HFFc6 (cell line): ENCODE results near the gene PLXNA4. TPM values are rescaled to one million over a fixed set of nuclear protein-coding genes. Genes with fewer than 3 reads are reported as not detected.

Experiments
- DNase-seq: peaks from one replicate; pipeline ENCODE4 v3.0.0-alpha.2; 2018
- H3K27ac Mint-ChIP-seq: 2 replicates; pipeline ENCODE4 v1.8.0; 2020; ENCODE audit warnings: mild to moderate bottlenecking, mixed read lengths
- H3K27me3 Mint-ChIP-seq: 2 replicates; pipeline ENCODE4 v1.8.0; 2021; ENCODE audit warnings: mild to moderate bottlenecking, moderate library complexity, mixed read lengths; ENCODE audit not compliant: insufficient read depth
- H3K36me3 Mint-ChIP-seq: 2 replicates; pipeline ENCODE4 v1.8.0; 2021; ENCODE audit warnings: low read depth, mixed read lengths
- H3K4me1 Mint-ChIP-seq: 2 replicates; pipeline ENCODE4 v1.8.0; 2020; ENCODE audit warnings: low read depth, mixed read lengths
- H3K4me3 Mint-ChIP-seq: 2 replicates; pipeline ENCODE4 v1.8.0; 2020; ENCODE audit warnings: mild to moderate bottlenecking, moderate library complexity, mixed read lengths
- H3K9me3 Mint-ChIP-seq: 2 replicates; pipeline ENCODE4 v1.8.0; 2020; ENCODE audit warnings: mild to moderate bottlenecking, mixed read lengths
- CTCF ChIP-seq: fragments of 200-600 bp; sonication (generic); IDR thresholded peaks from 2 replicates; pipeline ENCODE4 v1.5.0; 2021; ENCODE audit warnings: antibody characterized with exemption, mild to moderate bottlenecking
- total RNA-seq, 6 experiments: library from RNA; stranded (reverse); fragmentation: NEBNext Ultra II Directional; extraction: Animal tissue kit (Norgen Biotek cat#: 25700); gene quantifications; 2 replicates in 1 of 6; 3 replicates in 5 of 6; pipeline ENCODE4 v1.2.3, GENCODE V29; 2021

The PLXNA4 gene
- total RNA-seq, 6 experiments from 2014 or later = 0.02 to 0.14 (median 0.05) TPM; not detected in 2

DNA sequence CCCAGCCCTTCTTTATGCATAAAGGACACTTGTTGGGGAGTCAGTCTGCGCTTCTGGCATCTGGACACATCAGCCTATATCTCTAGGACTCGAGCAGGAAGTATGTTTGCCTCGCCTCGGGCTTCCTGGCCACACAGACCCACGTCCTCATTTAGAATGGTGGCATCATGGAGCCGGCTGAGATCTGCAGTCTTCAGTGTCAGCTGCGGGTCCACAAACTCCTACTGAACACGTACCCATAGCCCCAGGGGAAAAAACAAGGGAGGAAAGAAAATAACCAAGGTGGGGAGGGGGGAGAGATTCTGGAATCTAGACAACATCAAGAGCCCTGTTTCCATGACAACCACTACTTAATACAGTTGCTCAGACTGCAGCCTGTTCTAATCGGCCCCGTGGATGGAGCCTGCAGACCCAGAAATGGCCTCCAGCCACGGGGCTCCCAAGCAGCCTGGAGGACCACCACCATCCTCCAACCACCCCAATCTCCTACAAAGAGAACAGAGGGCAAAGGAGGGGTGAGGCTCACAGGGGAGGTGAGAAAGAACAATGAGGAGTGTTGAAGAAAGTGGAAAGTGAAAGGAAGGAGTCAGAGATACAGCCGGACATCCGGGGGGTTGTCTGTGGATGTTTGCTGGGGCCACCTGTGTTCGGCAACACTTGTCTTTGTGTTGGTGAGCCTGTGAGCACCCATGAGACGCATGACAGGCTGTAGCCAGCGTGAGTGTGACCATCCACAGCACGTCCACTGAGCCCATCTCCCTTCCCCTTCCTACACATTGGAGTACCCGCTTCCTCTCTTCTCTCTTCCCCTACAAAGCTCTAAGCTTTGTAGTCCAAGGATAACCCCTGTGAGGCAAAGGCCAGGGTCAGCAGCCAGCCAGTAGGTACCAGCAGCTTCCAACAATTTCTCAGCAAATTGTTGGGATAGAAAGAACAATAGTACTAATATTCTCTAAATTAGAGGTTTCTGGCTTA lies 141.0 kb downstream of the PLXNA4 start:
- Mint-ChIP-seq H3K36me3 (no peaks in the 10 kb centered on the region), H3K4me3 (no peak overlapping the region), H3K9me3 (no peaks in the 10 kb centered on the region), H3K4me1 (peaks cover 49% of the 10 kb centered on the region), H3K27ac (no peak overlapping the region), H3K27me3 (peaks cover 12% of the 10 kb centered on the region)
- no peak for TF ChIP-seq CTCF
- DNase-seq = no peak

DNA sequence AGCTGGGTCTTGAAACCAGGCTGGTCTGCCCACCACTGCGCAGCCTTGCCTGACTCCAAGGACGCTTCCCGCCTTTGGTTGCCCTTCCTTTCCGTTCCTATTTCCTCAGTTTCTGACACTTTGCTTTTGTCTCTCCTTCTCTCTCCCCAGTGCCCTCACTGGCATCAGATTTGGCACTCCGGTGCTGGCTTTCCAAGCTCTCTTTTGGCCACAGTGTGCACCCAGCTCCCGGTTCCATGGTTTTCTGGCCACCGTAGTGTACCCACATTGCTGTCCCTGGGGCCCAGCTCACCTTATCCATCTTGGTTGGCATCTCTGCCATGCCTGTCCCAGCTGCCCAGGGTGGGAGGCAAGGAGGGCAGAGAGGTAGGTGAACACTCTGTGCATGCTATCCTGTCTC lies 142.2 kb downstream of the PLXNA4 start:
- Mint-ChIP-seq H3K27me3 (peaks cover 12% of the 10 kb centered on the region), H3K4me3 (no peak overlapping the region), H3K4me1 (peaks cover 58% of the 10 kb centered on the region), H3K36me3 (no peaks in the 10 kb centered on the region), H3K27ac (no peak overlapping the region), H3K9me3 (no peaks in the 10 kb centered on the region)
- no peak for TF ChIP-seq CTCF
- no peak for DNase-seq

GRCh38 chr7:132433301-132433700 lies 143.0 kb downstream of the PLXNA4 start:
- Mint-ChIP-seq H3K9me3 (no peaks in the 10 kb centered on the region), H3K4me3 (no peak overlapping the region), H3K27me3 (peaks cover 12% of the 10 kb centered on the region), H3K4me1 (peaks cover 58% of the 10 kb centered on the region), H3K36me3 (no peaks in the 10 kb centered on the region), H3K27ac (no peak overlapping the region)
- no peak for DNase-seq
- TF ChIP-seq CTCF = no peak

- H3K9me3 Mint-ChIP-seq = no peaks in the 10 kb centered on the region
- H3K4me3 Mint-ChIP-seq = peak overlapping the region; percentile 45
- no peak for TF ChIP-seq CTCF
- no peaks in the 10 kb centered on the region for H3K36me3 Mint-ChIP-seq
- peak; percentile 91 for DNase-seq
- peak overlapping the region; percentile 85 for H3K27ac Mint-ChIP-seq
- H3K27me3 Mint-ChIP-seq = peaks cover 3% of the 10 kb centered on the region
- H3K4me1 Mint-ChIP-seq = peaks cover 58% of the 10 kb centered on the region
Measured at GRCh38 chr7:132430861-132431822, 145.1 kb downstream of the PLXNA4 start.

GRCh38 chr7:132430041-132430855 lies 146.0 kb downstream of the PLXNA4 start:
- TF ChIP-seq CTCF = no peak
- H3K9me3 Mint-ChIP-seq = no peaks in the 10 kb centered on the region
- peak overlapping the region; percentile 45; the same call in 1 of the 2 replicates for H3K4me3 Mint-ChIP-seq
- H3K36me3 Mint-ChIP-seq = no peaks in the 10 kb centered on the region
- H3K27me3 Mint-ChIP-seq = no peaks in the 10 kb centered on the region; the same call in none of the 2 replicates
- DNase-seq = peak; percentile 18
- peak overlapping the region; percentile 85 for H3K27ac Mint-ChIP-seq
- peaks cover 58% of the 10 kb centered on the region for H3K4me1 Mint-ChIP-seq
